DMS153 (cell line): ENCODE data around the gene DGCR8.
"Not testable (repeated sequence)": the region's sequence is repeated elsewhere in the genome, so short reads cannot be mapped to it uniquely, and the experiment has no call there.

Experiments
- DNase-seq: peaks from one replicate; lab custom pipeline; 2025; lab: John Stamatoyannopoulos, UW

The DGCR8 gene

DNA sequence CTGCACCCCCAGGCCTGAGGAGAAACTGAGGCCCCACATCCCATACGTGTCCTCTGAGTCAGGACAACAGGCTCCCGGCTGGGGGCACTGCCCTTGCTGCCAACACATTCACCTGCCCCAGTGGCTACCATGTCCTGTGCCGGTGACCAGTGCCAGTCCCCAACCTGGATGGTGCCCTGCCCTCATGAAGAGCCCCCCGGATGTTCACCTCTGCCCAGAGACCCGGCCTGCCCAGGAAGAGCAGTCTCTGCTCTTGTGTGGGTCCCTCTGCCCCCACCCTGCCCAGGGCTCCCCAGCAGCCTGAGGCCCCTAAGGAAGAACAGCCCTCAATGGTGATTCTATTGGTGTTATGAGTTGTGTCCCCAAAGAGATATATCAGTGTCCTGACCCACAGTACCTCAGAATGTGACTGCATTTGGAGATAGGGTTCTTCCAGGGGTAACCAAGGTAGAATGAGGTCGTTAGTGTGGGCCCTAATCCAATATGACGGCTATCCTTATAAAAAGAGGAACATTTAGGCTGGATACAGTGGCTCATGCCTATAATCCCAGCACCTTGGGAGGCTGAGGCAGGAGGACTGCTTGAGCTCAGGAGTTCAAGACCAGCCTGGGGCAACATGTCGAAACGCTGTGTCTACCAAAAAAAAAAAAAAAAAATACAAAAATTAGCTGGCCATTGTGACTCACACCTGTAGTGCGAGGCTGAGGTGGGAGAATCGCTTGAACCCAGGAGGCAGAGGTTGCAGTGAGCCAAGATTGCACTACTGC lies 13.2 kb upstream of the DGCR8 start:
- DNase-seq = no peak

DNA sequence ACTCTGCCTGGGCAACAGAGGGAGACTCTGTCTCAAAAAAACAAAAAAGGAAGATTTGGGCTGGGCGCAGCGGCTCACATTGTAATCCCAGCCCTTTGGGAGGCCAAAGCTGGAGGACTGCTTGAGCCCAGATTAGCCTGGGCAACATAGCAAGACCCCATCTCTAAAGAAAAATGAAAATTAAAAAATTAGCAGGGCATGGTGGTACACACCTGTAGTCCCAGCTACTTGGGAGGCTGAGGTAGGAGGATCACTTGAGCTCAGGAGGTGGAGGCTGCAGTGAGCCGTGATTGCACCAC lies 12.7 kb upstream of the DGCR8 start:
- DNase-seq = not testable (repeated sequence)

DNA sequence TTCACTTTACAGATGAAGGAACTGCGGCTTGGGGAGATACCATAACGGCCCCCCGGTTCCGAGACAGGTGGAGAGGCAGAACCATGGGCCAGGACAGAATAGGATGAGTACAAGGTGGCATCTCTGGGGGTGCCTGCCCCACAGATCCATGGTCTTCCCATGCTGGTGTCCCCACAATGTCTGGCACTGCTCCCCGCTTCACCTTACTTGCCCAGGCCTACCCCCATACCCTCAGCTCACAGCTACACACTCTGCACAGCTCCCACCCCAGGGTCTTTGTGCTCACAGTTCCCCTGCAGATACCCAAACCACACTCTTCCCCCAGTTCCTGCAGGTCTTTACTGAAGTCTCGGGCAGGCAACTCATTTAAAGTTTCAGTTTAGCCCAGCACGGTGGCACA lies 11.4 kb upstream of the DGCR8 start:
- no peak for DNase-seq

DNA sequence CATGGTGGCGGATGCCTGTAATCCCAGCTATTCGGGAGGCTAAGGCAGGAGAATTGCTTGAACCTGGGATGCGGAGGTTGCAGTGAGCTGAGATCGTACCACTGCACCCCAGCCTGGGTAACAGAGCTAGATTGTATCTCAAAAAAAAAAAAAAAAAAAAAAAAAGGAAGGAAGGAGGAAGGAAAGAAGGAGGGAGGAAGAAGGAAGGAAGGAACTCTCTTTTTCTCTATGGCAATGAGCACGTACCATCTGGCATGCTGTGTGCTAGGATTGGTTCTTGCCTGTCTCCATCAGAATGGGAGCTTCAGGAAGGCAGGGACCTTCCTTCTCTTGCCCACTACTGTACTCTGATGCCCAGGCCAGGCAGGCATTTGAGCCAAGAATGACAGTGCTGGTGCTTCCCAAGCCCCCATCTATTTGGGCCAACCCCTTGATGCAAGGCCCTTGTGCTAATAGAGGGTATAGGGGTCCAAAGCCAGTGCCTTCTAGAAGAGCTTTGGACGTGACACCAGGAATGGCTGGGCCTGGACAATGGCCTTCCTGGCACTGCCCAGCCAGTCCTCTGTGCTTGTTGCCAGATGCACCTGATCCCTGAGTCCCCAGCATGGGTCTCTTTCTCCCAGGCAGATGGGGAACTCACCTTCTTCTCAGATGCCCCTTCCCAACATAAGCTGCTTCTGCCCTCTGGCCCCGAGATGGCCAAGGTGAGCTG lies 10.6 kb upstream of the DGCR8 start:
- no peak for DNase-seq

DNA sequence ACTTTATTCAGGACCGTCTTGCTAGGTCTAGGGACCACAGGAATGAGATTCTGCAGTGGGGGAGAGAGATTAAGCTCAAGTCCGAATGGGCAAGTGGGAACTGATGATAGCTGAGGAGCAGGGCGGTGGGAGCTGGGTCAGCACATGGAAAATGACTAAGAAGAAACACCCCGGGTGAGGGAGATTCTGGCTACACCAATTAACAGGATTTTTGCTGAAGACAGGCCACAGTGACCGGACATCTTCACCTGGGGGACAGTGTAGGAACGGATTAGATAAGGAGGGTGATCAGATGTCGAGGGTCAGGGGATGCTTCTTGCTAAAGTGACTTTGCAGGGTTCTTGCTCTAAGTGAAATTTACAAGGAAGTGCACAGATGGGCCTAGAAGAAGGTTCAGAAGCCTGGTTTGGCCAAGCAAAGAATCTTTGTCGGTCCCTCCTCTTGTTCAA lies 8.5 kb upstream of the DGCR8 start:
- DNase-seq = no peak

DNA sequence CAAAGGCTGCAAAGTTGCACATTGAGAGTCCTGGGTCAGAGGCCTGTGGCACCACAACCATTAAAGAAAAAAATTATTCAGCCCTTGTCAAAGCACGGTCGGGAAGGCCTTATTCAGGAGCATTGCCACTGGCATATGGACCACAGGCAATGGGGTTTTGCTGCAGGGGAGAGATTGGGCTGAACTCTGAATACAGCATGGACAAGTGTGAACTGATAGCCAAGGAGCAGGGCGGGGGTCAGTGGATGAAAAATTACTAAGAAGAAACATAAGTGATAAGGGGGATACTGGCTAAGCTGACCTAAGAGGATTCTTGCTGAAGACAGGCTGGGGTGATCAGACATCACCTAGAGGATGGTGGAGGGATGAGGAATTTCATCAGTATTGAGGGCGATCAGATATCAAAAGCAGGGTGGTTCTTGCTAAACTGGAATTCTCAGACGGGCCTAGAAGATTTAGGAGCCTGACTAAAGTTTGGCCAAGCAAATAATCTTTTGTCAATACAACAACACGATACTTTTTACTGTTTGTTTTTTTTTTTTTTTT lies 3.3 kb upstream of the DGCR8 start:
- no peak for DNase-seq

DNA sequence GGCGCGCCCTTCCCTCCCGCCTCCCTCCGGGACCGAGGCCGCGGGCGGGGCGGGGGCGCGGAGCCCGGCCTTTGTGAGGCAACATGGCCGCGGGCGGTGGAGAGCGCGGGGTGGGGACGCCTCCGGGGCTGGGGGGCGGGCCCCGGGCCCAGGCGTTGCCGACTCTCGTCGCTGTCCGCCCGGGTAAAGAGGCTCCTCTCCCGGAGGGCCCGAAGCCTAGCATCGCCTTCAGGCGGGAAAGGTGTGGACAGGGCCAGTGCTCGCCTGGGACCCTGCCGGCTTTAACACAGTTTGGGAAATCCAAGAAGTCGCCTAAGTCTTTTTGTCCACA lies 369 bp downstream of the DGCR8 start:
- no peak for DNase-seq

DNA sequence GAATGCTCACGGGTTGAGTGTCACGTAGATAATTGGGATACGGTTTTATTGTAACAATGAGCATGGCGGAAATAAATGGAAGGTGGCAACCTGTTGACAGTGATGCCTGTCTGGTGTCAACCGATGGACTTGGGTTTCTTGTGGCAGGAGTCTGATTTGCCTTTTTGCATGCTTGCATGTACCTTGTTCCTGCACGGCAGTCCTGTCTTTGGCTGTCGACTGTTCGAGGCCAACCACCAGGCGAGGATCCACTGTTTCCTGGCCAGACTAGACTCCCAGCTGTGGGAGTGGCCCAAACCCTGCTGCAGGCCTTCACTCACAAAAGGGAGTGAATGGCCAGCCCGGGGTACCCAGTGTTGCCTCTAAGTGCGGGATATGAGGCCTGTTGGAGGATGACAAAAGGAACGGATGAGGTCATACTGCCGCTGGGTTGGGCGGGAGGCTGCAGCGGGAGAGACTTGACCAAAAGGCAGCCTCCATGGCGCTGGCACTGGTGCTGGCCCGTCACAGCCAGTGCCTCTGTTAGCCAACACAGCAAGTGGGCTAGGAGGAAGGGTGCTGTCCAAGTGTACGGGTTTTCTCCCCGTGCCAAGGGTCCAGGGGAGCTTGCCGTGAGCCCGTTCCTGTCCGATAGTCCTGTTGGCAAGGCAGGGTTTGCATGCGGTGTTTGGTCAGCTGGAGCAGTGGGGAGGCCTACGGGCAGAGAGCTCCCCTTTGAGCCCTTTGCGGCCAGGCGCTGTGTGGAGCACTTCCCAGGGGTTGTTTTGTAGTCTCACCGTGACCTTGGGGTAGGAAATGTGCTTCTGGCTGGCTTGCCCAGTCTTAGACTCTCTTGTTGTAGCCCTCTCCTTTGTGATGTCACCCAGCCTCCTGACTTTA lies 974 bp downstream of the DGCR8 start:
- DNase-seq = no peak

DNA sequence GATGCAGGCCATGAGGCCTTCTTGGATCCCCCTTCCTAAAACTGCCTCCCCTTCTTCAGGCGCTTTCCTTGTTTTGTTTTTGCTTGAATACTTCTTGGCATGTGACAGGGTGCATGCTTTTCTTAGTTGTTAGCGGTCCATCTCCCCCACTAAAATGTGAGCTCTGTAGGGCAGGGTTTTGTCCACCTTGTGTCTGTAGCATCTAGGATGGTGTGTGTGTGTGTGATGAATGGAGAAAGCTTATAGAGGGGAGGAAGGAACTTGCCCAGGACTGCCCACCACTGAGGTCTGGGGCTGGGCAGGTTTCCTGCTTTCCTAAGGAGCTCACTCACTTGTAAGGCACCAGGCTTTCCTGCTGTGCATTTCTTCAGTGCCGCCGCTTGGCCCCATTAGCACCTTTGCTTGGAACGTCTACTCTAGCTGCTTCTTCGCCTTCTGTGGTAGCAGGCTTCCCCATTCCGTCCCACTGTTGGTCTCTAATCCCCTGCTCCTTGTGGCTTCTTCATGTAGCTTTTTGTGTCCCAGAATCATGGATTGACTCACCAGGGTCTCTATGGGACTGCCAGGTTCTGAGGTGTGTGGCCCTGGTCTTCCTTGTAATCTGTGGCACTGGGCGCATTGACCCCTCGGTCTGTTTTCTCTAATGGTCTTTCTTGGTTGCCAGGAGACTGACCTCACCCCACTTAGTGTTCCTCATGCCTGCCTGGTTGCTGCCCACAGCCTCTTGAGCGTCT lies 3.3 kb downstream of the DGCR8 start:
- no peak for DNase-seq

DNA sequence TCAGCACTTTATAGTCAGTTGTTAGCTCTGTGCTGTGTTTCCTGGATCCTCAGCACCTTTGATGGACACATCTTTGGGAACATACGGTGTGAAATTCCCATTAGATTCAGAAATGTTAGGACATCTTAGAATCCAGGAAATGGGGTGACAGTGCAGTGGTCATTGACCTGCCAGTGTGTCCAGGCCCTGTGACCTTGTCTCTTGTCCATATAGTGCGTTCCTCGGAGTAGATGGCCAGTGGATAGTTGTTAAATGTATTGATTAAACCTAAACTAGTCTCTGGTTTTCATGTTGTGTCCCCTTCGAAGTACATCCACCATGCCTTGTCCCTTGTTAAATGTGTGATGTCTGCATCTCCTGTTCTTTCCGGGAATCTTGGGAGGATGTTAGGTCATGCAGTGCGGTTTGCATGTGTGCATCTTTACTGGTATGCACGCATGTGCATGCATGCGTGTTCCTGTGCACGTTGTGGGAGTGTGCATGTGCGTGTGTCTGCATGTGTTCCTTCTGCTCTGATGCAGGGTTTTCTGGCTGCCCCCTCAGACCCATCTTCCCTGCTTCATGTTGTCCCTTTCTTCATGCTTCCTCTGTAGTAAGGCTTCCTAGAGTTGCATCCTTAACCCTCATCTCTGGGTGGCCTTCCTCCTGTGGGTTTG lies 4.0 kb downstream of the DGCR8 start:
- DNase-seq = no peak

DNA sequence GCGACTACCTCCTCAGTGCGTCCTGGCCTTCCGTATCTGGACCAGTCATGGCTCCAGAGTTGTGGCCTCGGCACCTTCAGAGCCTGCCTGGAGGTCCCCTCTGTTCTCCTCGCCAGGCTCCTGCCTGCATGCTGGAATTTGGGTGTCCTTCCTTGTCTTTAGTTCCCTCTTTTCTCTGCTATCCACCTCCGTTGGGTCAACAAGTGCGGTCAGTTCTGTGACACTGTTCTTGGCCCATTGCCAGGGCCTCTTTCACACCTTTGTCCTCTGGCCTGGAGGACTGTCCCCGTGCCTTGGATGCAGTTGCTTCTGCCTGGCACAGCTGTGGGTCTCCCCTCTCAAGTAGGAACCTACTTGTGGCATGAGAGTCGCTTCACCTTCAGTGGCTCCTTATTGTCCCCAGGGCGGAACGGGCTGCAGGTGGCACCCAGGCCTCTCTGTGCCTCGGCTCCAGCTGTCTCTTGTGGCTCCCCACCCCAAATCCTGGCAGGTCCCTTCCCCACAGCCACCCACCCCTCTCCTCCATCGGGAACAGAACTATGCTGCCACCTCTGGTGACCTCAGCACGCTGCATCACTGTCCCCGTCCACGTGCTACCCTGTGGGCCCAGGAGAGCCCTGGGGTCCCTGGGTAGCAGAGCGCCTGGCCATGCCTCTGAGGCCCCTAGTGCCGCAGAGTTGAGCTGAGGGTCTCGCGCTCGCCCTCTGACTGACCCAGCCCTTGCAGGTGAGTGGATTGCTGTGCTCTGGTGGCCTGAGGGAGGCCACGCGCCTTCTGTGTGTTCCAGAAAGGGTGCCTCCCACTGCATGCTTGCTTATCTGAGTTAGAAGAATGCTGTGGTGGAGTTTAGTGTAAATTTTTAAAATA lies 4.7 kb downstream of the DGCR8 start:
- no peak for DNase-seq

DNA sequence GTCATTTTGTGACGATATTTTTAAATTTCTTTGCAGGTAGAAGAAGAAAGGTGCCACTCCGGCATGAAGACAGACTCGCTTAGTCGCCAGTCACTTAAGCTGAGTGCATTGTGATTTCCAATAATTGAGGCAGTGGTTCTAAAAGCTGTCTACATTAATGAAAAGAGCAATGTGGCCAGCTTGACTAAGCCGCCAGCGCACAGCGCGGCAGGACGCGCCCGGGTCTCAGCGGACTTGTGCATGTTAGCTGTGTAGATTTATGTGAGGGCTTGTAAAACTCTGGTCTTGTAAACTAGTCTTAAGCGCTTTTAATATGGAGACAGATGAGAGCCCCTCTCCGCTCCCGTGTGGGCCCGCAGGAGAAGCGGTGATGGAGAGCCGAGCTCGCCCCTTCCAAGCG lies 5.6 kb downstream of the DGCR8 start:
- no peak for DNase-seq

DNA sequence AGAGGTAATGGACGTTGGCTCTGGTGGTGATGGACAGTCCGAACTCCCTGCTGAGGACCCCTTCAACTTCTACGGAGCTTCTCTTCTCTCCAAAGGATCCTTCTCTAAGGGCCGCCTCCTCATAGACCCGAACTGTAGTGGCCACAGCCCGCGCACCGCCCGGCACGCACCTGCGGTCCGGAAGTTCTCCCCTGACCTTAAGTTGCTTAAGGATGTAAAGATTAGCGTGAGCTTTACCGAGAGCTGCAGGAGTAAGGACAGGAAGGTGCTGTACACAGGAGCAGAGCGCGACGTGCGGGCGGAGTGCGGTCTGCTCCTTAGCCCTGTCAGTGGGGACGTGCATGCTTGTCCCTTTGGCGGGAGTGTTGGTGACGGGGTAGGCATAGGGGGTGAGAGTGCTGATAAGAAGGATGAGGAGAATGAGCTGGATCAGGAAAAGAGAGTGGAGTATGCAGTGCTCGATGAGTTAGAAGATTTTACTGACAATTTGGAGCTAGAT lies 6.1 kb downstream of the DGCR8 start:
- DNase-seq = no peak

DNA sequence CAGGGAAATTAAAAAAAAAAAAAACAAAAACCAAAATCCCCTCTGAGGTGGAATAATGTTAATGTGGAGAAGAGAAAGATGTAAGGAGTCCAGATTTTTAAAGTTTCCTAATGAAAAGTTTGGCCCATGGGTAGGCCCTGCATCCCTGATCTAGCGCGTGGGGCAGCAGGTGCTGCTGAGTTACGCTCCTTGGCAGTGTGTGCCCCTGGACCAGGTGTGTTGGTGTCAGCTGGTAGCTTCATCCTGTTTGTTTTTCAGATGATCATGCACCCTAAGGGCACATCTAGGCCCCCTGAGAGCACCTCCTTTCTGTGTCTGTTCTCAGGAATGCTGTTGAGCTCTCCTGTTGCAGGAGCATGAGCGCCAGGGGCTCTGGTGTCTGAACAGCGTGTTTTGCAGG lies 6.7 kb downstream of the DGCR8 start:
- no peak for DNase-seq

DNA sequence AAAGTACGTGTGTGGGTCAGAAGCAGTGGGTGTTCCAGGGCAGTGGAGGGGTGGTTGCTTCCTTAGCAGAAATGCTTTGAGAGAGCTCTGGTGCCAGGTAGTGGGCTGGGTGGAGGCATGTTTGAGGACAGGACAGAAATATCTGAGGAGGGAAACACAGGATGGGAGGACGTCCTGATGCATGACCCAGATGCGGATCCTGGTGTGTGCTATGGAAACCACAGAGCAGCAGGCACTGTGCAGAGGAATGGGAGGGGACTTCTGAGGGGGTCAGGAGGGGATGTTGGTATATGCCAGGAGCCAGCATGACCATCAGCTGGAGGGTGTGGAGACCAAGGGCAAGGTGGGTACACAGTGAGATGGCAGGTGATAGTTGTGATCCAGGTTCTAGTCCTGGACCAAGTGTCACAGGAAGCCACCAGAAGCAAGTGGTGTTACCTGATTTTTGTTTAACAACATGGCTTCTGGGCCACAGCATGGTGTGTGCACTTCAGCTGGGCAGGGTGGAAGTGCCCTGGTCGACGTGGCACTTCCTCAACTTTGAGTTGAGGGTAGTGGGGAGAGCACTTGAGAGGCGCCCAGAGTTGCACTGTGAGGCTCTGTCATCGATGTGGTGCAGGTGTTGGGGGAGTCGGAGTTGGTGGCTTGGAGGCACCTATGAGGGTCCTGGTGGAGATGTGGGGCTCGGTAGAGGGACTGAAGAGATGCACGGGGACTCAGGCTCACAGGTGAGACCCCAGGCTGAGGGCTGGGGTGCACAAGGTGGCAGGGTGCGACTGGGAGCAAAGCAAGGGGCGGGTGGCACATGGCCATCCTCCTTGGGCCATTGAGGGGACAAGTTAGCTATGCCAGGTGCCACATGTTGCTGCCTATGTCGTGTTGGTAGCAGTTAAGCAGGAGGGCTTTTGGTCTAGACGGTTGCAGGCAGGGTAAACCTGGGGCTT lies 7.5 kb downstream of the DGCR8 start:
- DNase-seq = no peak

DNA sequence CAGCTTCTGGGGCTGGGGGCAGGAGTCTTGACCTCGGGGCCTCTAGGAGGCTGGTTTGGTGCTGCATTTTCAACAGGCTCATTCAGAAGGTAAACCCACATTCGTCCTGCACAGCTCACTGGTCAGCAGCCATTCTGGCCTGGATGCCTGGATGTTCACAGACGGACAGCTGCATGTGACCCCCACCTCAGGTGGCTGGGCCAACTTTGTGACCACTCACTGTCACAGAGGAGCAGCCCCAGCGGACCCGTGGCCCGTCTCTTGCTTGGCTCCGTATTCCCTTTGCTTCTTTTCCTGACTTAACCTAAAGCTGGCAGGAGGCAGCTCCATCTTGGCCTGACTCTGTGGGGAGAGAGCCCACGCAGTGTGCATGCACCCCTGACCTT lies 8.2 kb downstream of the DGCR8 start:
- DNase-seq = no peak

DNA sequence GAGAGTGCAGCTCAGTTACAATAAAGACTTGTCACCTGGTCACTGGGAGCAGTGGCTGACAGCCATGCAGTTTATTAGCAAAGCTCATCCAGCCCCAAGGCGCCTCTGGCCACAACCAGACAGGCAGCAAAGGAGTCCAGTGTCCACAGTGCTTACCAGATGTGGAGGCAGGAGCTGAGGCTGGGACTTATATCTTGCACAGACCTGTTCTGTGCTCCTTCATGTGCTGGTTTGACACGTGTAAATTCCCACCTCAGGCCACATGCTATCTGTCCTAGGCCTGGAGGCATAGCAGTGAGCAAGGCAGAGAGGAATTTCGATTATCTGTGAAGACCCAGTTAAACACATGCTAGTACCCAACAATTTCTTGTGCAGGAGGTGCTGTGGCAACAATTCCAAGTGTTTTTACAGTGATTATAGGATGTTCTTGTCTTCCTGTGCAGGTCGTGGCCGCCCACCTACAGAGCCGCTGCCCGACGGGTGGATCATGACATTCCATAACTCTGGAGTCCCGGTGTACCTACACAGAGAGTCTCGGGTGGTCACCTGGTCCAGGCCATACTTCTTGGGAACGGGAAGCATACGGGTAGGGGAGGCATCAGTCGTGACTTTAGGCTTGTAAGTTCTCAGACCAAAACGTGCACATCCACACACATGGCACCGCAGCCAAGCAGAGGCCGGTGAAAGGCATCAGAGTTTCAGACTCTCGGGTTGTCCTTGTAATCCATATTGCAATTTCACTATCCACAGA lies 9.4 kb downstream of the DGCR8 start:
- no peak for DNase-seq

DNA sequence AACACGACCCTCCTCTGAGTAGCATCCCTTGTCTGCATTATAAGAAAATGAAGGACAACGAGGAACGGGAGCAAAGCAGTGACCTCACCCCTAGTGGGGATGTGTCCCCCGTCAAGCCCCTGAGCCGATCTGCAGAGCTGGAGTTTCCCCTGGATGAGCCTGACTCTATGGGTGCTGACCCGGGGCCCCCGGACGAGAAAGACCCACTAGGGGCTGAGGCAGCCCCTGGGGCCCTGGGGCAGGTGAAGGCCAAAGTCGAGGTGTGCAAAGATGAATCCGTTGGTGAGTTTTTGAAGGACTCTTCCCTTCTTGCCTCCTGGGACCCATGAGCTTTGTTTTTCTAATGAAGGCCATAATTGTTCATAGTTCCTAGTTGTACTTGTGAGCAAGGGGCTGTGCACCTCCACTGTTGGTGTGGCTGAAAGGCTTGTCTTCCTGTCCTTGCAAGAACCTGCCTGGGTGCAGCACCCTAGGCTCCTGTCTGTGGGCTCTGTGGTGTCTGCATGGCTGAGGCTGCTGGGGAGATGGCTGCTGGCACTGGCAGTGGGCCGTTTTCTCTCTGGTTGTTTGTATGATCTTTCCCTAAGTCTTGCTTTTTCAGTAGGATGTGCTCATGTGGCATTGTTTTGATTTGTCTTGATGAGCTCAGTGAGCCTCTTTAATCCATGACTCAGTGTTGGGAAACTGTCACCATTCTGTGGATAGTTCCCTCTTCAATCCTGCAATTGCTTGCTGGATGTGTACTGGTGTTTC lies 10.1 kb downstream of the DGCR8 start:
- DNase-seq = no peak
